ENCODE results near the gene HSPB8.

The HSPB8 gene

DNA sequence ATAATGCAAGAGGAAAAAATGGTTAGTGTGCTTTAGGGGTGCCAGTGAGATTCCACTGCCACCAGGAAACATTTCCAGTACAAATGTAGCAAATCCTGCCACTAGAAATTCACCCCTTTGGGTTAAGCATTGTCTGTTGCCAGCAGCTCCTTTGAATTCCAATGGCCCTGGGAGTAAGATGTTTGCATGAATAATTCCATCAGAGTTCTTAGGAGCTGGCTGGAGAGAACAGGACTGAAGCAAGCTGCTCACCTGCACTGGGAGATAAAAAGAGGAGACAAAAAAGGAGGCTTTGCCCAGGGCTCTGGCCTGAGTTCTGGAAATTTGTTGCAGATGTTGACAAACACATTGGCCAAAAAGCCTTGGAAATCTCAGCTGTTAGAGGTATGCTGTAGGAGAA lies 57.6 kb downstream of the HSPB8 start:
- H4K20me1 ChIP-seq (ENCODE audit: insufficient read depth) = no peaks in the 10 kb centered on the region
- no peak overlapping the region for H3K27ac ChIP-seq
- no peaks in the 10 kb centered on the region for H3K27me3 ChIP-seq (ENCODE audit: insufficient read depth, low read depth)
- no peak overlapping the region for H3K9ac ChIP-seq
- TF ChIP-seq, protein P1, sequence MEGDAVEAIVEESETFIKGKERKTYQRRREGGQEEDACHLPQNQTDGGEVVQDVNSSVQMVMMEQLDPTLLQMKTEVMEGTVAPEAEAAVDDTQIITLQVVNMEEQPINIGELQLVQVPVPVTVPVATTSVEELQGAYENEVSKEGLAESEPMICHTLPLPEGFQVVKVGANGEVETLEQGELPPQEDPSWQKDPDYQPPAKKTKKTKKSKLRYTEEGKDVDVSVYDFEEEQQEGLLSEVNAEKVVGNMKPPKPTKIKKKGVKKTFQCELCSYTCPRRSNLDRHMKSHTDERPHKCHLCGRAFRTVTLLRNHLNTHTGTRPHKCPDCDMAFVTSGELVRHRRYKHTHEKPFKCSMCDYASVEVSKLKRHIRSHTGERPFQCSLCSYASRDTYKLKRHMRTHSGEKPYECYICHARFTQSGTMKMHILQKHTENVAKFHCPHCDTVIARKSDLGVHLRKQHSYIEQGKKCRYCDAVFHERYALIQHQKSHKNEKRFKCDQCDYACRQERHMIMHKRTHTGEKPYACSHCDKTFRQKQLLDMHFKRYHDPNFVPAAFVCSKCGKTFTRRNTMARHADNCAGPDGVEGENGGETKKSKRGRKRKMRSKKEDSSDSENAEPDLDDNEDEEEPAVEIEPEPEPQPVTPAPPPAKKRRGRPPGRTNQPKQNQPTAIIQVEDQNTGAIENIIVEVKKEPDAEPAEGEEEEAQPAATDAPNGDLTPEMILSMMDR (conservative IDR thresholded peaks at IDR 0.05; ENCODE audit: low read depth, low read length) = no peak
- no peak overlapping the region for H3K4me3 ChIP-seq (IDR thresholded peaks at IDR 0.05; ENCODE audit: insufficient read depth, low read depth, low read length)
- no peaks in the 10 kb centered on the region for H3K79me2 ChIP-seq (ENCODE audit: insufficient read depth, low read depth)
- H3K36me3 ChIP-seq (ENCODE audit: insufficient read depth) = no peaks in the 10 kb centered on the region
- H3K4me1 ChIP-seq (ENCODE audit: low read depth, poor library complexity, severe bottlenecking) = no peaks in the 10 kb centered on the region
- no peak overlapping the region for H2AFZ ChIP-seq (ENCODE audit: low read depth)
- H3K4me2 ChIP-seq = no peak overlapping the region

DNA sequence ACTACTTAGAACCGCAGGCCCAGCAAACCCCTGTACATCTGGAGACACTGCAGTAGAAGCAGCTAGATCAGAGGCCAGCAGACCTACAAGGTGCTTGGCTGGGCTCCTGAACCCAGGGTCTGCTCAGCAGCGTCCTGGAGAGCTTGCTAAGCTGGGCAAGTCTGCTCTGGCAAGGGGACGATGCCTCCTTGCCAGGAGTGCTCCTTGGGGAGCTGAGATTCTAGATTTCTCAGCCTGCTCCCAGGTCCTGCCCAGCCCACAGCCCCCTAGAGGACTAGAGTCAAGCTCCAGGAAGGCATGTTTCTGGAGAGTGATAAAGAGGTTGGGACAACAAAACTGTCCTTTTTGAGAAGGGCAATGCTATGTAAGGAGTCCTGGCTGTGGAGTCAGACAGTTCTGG lies 60.3 kb downstream of the HSPB8 start:
- no peak overlapping the region for H3K4me3 ChIP-seq (IDR thresholded peaks at IDR 0.05; ENCODE audit: insufficient read depth, low read depth, low read length)
- TF ChIP-seq, protein P1 (conservative IDR thresholded peaks at IDR 0.05; ENCODE audit: low read depth, low read length) = no peak
- no peak overlapping the region for H3K27ac ChIP-seq
- H3K36me3 ChIP-seq (ENCODE audit: insufficient read depth) = no peaks in the 10 kb centered on the region
- no peak overlapping the region for H3K4me2 ChIP-seq
- no peaks in the 10 kb centered on the region for H3K4me1 ChIP-seq (ENCODE audit: low read depth, poor library complexity, severe bottlenecking)
- H4K20me1 ChIP-seq (ENCODE audit: insufficient read depth) = no peaks in the 10 kb centered on the region
- no peak overlapping the region for H2AFZ ChIP-seq (ENCODE audit: low read depth)
- H3K79me2 ChIP-seq (ENCODE audit: insufficient read depth, low read depth) = no peaks in the 10 kb centered on the region
- H3K9ac ChIP-seq = no peak overlapping the region
- H3K27me3 ChIP-seq (ENCODE audit: insufficient read depth, low read depth) = no peaks in the 10 kb centered on the region

GRCh38 chr12:119241049-119241448 lies 62.3 kb downstream of the HSPB8 start:
- Histone ChIP-seq H3K27ac (no peak overlapping the region), H3K9ac (no peak overlapping the region), H3K79me2 (ENCODE audit: insufficient read depth, low read depth) (no peaks in the 10 kb centered on the region), H2AFZ (ENCODE audit: low read depth) (no peak overlapping the region), H3K4me2 (no peak overlapping the region), H3K27me3 (ENCODE audit: insufficient read depth, low read depth) (no peaks in the 10 kb centered on the region), H3K36me3 (ENCODE audit: insufficient read depth) (no peaks in the 10 kb centered on the region), H3K4me3 (IDR thresholded peaks at IDR 0.05; ENCODE audit: insufficient read depth, low read depth, low read length) (no peak overlapping the region), H3K4me1 (ENCODE audit: low read depth, poor library complexity, severe bottlenecking) (no peaks in the 10 kb centered on the region), H4K20me1 (ENCODE audit: insufficient read depth) (no peaks in the 10 kb centered on the region)
- TF ChIP-seq, protein P1 (conservative IDR thresholded peaks at IDR 0.05; ENCODE audit: low read depth, low read length) = no peak

GRCh38 chr12:119241580-119242169 lies 62.9 kb downstream of the HSPB8 start:
- H3K27me3 ChIP-seq (ENCODE audit: insufficient read depth, low read depth) = no peaks in the 10 kb centered on the region
- no peaks in the 10 kb centered on the region for H3K4me1 ChIP-seq (ENCODE audit: low read depth, poor library complexity, severe bottlenecking)
- no peak overlapping the region for H3K9ac ChIP-seq
- no peak overlapping the region for H3K4me2 ChIP-seq
- no peak overlapping the region for H3K27ac ChIP-seq
- H2AFZ ChIP-seq (ENCODE audit: low read depth) = no peak overlapping the region
- H3K4me3 ChIP-seq (IDR thresholded peaks at IDR 0.05; ENCODE audit: insufficient read depth, low read depth, low read length) = no peak overlapping the region
- H3K36me3 ChIP-seq (ENCODE audit: insufficient read depth) = no peaks in the 10 kb centered on the region
- TF ChIP-seq, protein P1 (conservative IDR thresholded peaks at IDR 0.05; ENCODE audit: low read depth, low read length) = no peak
- H3K79me2 ChIP-seq (ENCODE audit: insufficient read depth, low read depth) = no peaks in the 10 kb centered on the region
- no peaks in the 10 kb centered on the region for H4K20me1 ChIP-seq (ENCODE audit: insufficient read depth)

All from KMS-11 (cell line).